GM19397 (cell line): Measurements from ENCODE around the gene URB2.
"Not testable (repeated sequence)": the region's sequence is repeated elsewhere in the genome, so short reads cannot be mapped to it uniquely, and the experiment has no call there.

Experiments
- ATAC-seq: cut with Tn5 transposase; IDR thresholded peaks from one replicate; pipeline ENCODE4 v1.9.1; 2021; ENCODE audit warnings: mild to moderate bottlenecking, moderate library complexity; ENCODE audit not compliant: unreplicated experiment

The URB2 gene

DNA sequence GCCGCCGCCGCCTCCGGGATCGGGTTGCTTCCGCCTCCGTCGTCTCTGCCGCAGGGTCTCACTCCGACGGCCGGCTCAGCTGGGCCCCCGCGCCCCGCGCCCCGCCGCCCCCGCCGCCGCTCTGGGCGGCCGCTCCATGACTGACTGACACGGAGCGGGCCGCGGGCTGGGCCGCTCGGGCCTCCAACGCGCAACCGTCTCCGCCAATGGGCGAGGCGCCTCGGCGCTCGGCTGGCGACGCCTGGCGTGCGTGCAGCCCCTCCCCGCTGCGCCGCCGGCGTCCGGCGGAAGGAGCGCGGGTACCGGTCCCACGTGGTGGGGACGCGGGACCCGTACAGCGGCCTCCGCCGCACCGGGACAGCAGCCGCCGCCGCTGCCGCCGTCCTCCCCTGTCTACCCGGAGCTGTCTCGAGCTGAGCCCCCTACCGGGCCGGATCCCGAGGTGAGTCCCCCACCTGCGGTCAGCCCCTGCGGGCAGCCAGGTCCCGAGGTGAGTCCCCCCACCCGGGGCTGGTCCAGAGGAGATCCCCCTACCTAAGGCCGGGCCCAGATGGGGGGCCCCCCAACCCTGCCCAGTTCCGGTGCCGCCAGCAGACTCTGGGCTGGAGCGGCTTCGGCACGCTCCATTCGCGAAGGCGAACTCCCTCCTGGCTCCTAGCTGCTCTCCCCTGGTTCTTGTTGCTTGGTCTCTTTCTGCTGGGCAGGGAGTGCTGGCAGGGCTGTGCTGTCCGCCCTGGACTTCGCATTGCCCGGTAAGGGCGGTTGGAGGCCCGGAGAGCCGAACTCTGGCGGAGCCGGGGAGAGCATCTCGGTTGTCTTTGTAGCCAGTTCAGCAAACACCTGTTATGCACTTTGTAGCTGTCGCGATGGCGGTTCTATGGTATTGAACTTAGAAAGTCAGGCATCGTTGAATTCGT lies at the start of gene URB2, which contains the start of gene TAF5L:
TSS of gene URB2 (plus strand) at position 333 of the 917 bp plus-strand sequence. CDS start 1,387 bp downstream, outside the sequence.
TSS of gene TAF5L (minus strand) at position 208 of the 917 bp plus-strand sequence. CDS start 11,640 bp downstream, outside the sequence.
- ATAC-seq: peak; percentile 88

DNA sequence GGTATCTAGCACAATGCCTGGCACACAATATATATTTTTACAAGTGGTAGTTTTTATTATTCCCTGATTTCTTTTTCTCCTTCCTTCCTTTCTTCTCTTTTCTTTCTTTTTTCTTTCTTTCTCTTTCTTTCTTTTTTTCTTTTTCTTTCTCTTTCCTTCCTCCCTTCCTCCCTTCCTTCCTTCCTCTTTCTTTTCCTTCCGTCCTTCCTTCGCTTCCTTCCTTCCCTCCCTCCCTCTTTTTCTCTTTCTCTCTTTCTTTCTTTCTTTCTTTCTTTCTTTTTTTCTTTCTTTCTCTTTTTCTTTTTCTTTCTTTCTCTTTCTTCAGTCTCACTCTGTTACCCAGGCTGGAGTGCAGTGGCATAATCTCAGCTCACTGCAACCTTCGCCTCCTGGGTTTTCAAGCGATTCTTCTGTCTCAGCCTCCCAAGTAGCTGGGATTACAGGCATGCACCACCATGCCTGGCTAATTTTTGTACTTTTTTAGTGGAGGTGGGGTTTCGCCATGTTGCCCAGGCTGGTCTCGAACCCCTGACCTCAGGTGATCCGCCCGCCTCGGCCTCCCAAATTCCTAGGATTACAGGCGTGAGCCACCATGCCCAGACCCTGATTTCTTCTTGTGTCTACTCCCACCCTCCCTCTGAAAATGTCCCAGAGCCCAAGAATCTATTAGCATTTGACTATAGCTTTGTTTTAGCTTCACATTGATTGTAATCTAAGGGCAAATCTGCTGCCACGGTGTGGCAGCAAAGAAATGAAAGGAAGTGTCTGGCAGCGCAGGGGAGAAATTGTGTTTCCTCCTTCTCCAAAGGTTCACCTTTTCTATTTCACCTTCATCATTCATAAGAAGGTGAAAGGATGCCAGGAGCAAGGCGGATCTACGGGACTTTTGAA lies 47.6 kb upstream of the URB2 start:
- no peak for ATAC-seq

DNA sequence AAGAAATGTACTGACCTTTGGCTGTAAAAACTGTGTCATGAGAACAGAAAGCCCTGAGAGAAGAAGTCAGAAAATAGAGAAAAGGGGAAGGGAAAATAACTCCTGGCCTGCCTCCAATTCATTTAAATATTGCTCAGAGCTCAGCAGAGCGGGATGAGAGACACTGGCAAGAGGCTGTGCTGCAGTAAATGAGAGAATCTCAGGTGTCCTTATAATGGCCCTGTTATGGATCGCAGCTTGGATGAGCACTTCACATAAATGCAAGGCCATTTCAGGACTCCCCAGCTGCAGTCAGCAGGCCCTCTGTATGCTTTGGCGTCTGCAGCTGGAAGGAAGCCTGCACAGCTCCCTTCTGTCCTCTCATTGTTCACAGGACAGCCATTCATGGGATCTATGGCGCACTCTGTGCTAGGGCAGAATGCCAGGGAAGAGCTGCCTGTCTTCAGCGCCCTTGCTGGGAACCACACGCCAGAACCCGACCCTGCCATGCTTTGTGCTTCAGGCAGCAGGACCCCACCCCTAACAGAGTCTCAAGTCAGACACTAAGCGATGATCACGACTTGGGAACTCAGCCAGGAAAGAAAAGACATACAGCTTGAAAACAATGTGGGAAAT lies 46.9 kb upstream of the URB2 start:
- no peak for ATAC-seq

DNA sequence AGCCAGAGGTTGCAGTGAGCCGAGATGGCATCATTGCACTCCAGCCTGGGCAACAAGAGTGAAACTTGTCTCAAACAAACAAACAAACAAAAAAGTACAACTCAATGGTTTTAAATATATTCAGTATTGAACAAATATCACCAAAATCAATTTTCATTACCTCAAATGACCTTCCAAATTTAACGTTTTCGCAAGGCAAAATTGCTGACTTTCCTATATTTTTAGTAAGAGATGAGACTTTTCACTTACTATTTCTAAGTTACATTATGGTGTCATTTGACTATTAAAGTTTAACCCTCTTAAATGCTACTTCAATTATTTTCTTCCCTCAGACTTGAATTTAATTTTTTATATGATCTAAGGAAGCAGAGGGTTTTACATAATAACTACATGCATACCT lies 44.6 kb upstream of the URB2 start:
- no peak for ATAC-seq

DNA sequence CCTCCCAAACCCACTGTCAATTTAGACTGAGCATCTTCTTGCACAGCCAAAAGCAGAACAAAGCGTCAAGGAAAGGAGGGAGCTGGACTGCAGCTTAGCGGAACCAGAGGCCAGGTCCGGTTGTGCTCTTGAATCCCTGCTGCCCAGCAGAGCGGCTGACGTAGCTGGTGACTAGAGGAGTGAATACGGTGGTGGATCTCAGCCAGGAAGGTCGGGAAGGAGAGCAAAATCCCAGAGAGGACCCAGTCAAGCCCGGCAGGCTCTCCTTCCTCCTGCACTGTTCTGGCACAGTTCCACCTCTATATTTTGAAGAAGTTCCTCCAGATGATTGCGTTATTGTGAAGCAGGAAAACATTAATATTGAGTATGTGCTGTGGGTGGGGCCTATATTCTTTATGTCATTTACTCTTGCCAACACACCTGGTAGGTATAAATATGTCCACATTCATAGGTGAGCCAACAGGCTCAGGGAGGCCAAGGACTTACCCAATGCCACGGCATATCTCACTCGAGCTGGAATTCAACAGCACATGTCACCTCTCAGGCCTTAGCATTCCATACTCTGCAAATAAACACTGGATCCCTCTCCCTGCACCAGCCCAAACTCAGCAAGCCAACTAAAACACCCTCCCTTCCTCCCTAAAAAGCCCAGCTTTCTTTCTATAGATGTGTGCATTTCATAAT lies 43.9 kb upstream of the URB2 start:
- ATAC-seq: no peak

DNA sequence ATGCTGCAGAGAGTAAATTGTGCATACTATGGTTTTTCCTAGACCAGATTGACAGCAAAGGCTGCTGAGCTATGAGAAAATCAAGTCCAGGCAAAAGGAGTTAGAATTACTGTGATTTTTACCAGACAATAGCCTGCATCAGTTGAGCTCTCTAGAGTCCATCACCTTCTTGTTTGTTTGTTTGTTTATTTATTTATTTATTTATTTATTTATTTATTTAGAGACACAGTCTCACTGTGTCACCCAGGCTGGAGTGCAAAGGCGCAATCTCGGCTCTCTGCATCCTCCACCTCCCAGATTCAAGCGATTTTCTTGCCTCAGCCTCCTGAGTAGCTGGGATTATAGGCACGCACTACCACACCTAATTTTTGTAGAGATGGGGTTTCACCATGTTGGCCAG lies 43.3 kb upstream of the URB2 start:
- no peak for ATAC-seq

DNA sequence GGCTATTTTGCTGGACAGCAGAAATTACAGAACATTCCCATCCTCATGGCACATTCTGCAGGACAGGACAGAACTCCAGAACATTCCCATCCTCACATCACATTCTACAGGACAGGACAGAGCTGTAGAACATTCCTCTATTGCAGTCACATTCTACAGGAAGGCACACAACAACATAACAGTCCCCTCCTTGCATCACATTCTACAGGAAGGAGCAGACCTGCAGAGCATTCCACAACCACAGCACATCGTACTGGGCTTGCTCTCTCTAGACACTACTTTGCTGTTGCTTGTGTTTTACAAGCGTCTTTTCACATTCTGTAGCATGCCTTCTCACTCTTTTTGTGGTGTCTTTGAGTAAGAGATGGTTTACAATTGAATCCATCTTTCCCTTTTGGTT lies 40.7 kb upstream of the URB2 start:
- no peak for ATAC-seq

DNA sequence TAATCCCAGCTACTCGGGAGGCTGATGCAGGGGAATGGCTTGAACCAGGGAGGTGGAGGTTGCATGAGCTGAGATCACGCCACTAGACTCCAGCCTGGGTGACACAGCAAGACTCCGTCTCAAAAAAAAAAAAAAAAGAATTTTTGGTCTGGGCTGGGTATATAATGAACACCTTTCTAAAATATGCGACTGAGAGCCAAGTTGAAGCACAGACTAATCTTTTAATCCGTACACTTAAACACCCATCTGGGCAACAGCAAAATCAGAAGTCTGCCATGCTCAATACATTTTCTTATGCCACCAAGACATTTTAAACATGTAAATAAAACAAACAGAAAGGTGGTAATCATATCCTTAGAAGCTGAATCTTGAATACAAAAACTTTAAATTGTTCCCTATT lies 35.9 kb upstream of the URB2 start:
- no peak for ATAC-seq

DNA sequence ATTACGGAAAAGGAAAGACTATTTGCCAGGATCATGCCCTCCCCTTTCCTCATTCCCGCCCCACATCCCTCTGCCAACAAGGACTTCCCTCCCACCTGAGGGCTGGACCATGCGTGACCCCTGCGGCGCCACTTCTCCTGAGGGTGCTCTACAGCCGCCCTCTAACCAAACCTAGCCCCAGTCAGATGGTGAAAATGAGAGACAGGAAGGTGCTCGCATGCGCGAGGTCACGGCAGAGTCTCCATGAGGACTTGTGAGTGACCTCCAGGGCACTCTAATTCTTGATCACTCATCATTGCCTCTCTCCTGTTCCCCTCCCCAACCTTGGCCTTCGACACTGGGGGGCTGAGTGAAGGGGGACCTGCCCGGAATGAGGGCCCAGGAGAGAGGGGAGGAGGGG lies 32.2 kb upstream of the URB2 start:
- ATAC-seq: no peak

DNA sequence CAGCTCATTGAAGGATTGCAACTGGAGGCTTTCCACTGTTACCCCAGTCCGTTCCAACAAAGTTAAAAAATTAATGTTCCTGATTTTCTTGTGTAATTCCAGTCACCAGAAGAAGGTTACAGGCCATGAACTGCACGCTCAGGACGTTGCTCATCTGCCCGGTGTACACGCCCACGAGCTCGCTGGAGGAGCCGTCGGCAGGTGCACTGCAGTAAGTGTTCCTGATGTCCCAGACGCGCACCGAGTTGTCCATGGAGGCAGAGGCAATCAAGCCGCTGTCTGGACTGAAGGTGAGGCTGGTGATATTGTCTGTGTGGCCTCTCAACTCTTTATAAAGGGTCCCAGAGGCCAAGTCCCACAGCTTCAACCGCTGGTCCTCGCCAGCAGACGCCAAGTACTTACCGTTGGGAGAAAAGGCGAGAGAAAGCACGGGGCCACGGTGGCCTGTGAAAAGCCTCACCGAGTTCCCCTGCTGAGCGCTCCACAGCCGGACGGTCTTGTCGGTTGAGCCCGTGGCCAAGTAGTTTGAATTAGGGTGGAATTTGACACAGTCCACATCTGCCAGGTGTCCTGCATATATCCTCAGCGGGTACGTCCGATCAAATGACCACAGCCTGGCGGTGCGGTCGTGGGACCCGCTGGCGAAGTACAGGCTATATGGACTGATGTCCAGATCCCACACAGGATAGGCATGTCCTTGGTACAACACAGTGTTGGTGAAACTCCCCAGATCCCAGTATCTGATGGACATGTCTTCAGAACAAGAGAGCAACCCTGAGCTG lies 31.6 kb upstream of the URB2 start:
- no peak for ATAC-seq

DNA sequence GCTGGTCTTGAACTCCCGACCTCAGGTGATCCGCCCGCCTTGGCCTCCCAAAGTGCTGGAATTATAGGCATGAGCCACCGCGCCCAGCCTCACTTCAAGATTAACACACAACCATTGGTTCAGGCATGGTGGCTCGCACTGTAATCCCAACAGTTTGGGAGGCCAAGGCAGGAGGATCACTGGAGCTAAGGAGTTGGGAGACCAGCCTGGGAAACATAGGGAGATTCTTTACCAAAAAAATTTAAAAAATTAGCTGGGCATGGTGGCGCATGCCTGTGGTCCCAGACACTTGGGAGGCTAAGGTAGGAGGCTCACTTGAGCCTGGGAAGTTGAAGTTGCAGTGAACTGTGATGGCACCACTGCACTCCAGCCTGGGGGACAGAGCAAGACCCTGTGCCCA lies 30.2 kb upstream of the URB2 start:
- not testable (repeated sequence) for ATAC-seq

DNA sequence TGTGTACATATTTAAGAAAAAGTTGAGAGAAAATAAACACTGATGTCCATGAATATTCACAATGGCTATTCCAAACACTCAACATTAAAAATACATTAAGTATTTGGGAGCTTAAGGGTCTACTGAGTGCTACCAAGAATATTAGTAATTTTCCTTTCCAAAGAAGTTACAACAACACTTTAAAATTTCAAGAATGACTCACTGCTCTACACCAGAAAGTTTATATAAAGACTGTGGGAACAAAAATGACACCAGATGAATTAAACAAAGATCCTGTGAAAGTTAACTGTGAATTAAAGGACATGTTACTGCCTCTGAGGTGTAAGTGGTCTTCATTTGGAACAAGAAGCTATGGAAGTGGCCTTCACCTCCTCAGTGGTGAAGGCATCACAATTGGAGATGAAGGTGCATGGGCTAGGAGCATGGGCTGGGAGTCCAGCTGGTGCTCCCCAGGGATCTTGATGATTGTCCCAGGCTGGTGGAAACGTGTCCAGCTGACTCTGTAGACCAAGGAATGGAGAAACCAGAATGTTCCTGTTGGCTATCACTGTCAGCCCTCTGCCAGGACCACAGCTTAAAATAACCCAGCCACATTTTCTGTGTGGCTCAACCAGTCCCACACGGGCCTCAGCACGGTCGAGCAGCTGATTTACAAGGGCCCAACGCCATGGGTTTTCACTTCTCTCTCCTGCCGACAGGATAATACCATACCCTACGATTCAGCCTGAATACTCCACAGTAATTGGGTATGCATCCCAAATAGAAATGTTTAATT lies 28.9 kb upstream of the URB2 start:
- no peak for ATAC-seq

DNA sequence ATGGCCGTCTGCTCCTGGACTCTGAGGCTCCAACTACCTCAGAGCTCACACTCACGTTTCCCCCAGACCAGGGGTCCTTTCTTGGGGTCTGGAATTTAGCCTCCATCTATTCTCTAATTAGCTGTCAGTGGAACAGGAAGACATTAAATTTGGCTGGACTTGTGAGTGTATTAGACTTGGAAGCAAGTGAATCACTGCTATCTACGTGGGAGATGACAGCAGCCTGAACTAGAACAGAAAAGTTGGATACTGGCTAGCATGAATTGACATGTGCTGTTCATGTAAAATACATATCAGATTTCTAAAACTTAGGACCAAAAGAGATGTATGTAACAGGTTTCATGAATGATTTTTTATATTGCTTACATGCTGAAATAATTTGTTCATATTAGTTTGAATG lies 28.2 kb upstream of the URB2 start:
- ATAC-seq: no peak

DNA sequence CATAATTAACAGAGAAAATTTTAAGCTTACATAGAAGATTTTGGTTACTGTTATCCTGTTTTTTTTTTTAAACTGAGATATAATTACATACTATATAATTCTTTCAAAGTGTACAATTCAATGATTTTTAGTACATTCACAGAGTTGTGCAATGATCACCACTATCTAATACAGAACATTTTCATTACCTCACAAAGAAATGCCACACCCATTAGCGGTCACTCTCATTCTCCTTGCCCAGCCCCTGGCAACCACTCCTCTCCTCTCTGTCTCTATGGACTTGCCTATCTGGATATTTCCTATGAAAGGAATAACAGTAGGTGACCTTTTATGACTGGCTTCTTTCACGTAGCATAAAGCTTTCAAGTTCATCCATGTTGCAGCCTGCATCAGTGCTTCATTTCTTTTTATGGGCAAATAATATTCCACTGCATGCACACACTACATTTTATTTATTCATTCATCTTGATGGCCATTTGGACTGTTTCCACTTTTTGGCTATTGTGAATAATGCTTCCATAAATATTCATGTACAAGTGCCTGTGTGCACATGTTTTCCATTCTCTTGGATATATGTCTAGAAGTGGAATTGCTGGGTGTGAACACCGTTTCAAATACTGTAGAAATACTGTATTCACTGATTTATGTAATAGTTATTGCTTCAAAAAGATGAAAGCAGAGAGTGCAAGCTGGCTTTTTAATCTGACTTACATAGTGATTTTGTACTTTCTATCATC lies 26.7 kb upstream of the URB2 start:
- no peak for ATAC-seq

DNA sequence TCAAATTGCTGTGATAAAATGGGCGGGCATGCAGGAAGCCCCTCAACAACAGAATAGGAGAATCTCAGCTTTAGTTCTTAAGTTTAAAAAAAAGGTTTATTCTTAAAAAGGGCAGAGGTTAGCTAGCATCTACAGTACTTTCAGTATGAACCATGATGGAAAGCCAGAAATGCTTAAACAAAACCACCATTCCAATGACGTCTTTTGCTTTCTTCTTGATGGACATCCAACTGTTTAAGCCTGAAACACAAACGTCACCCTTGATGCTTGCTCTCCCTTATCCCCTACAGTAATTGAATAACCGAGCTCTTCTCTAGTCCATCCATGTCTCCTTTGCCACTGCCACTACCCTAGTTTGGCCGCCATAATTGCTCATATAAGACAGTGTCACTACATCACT lies 25.8 kb upstream of the URB2 start:
- ATAC-seq: no peak

DNA sequence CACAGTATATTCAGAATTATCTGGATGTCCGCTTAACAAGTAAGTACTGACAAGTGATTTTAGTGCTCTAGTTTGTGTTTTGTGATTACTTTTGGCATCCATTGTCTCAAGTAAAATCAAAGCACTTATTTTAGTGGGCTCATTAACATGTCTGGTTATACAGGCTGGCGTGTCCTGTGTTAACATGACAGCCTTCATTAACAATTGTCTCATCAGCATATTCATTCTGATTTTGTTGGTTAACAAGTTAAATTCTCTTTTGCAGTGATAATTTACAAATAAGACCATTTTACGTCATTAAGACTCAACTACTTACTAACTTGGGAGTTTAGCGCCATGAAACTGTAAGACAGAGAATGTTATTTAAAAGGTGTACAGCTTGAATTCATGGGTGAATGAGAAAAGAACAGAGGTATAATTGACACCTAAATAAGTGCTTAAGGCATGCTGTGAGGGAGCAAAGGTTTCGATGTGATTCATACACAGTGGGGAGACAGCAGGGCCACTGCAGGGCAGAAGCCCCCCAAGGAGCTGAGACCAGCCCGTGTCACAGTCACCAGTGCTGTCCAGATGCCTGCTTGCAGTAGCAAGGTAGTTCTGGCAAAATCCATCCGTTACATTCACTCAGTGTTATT lies 22.6 kb upstream of the URB2 start:
- ATAC-seq: no peak

DNA sequence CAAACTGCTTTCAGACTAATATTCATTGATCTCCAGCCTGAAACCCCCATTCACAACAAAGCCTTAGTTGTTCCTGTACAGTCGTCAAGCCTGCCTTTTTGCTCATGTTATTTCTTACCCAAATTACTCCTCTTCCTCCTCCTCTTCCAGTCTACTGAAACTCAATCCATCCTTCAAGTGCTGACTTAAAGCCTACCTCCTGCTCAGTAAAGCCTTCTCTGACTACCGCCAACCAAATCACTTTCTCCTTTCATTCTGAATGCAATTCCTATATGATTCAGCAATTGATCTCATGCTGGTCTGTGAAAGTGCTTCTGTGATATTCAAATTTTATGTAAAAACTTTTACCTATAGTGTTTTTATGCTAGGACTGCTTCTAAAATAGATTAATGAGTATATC lies 18.7 kb upstream of the URB2 start:
- no peak for ATAC-seq

DNA sequence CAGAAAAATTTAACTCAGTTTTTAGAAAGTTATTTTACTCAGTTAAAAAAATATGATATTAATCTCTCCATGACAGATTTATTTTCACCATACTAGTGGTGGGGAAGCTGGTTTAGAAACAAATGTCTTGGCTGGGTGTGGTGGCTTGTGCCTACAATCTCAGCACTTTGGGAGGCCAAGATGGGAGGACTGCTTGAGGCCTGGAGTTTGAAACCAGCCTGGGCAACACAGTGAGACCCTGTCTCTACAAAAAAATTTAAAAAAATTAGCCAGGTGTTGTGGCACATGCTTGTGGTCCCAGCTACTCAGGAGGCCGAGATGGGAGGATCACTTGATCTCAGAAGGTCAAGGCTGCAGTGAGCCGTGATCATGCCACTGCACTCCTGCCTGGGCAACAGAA lies 17.5 kb upstream of the URB2 start:
- no peak for ATAC-seq
